Right ventricle myocardium superior (tissue), 1 donor: ENCODE data around the gene ZSWIM4. TPM values are rescaled to one million over a fixed set of nuclear protein-coding genes. Genes with fewer than 3 reads are reported as not detected.
A peak's percentile ranks its signal among the peaks of the same experiment; 100 is the strongest.

Experiments used
- ATAC-seq: fragments of 200-7000 bp; cut with Tn5 transposase; one replicate; pipeline ENCODE4 v1.9.1; 2020; ENCODE audit warnings: mild to moderate bottlenecking; ENCODE audit not compliant: poor library complexity
- DNase-seq: peaks from one replicate; pipeline ENCODE4 v3.0.0-alpha.2; 2020
- intact Hi-C: fragments of 100-400 bp; cut with DNase I; formaldehyde crosslinking; loops from one replicate; pipeline ENCODE4 v1.11.2; 2022
- total RNA-seq: library from RNA; stranded (reverse); fragmentation: NEBNext Ultra II Directional; extraction: Animal tissue kit (Norgen Biotek cat#: 25700); gene quantifications from one replicate; pipeline ENCODE4 v1.2.1, GENCODE V29; 2021
- donor health status: DM: no; HTN: yes; CAD: no; lungs with severe emphysema.

ZSWIM4 gene
- total RNA-seq, 1 donor from 2014 or later = 2.7 TPM

- intact Hi-C loops = loop anchor here (5.0 to 10.0 kb wide), 2 partner anchors 79 to 266 kb away; no protein-coding TSS in a partner anchor
- DNase-seq = no peak
- no peak for ATAC-seq
Measured at GRCh38 chr19:13860679-13861391, 65.6 kb downstream of the ZSWIM4 start.

GRCh38 chr19:13861392-13861713, 66.1 kb downstream of the ZSWIM4 start:
- DNase-seq (no peak), ATAC-seq (peak; percentile 3)
- intact Hi-C loops = loop anchor here (5.0 to 10.0 kb wide), 2 partner anchors 79 to 267 kb away; no protein-coding TSS in a partner anchor

GRCh38 chr19:13861714-13862531, 66.7 kb downstream of the ZSWIM4 start:
- peak; percentile 96 for DNase-seq
- intact Hi-C loops = loop anchor here (5.0 to 10.0 kb wide), 2 partner anchors 80 to 267 kb away; no protein-coding TSS in a partner anchor
- ATAC-seq = peak; percentile 93

- no peak for DNase-seq
- intact Hi-C loops = loop anchor here (5.0 to 10.0 kb wide), 2 partner anchors 82 to 269 kb away; no protein-coding TSS in a partner anchor
- ATAC-seq = no peak
Measured at GRCh38 chr19:13864046-13864666, 68.9 kb downstream of the ZSWIM4 start.

GRCh38 chr19:13864667-13865570, 69.7 kb downstream of the ZSWIM4 start:
- DNase-seq = no peak
- ATAC-seq = no peak
- intact Hi-C loops = loop anchor here (5.0 to 10.0 kb wide), 2 partner anchors 83 to 270 kb away; no protein-coding TSS in a partner anchor

GRCh38 chr19:13865571-13866462, 70.6 kb downstream of the ZSWIM4 start:
- ATAC-seq (no peak), DNase-seq (no peak)
- intact Hi-C loops = loop anchor here (10.0 kb wide), 1 partner anchor 271 kb away; no protein-coding TSS in a partner anchor

- intact Hi-C loops = loop anchor here (10.0 kb wide), 1 partner anchor 272 kb away; no protein-coding TSS in a partner anchor
- DNase-seq = no peak
- no peak for ATAC-seq
Measured at GRCh38 chr19:13866463-13867046, 71.3 kb downstream of the ZSWIM4 start.

- DNase-seq (no peak), ATAC-seq (no peak)
- intact Hi-C loops = loop anchor here (10.0 kb wide), 1 partner anchor 274 kb away; no protein-coding TSS in a partner anchor
Measured at GRCh38 chr19:13868663-13869062, 73.4 kb downstream of the ZSWIM4 start.

- intact Hi-C loops = loop anchor here (10.0 kb wide), 1 partner anchor 274 kb away; no protein-coding TSS in a partner anchor
- ATAC-seq (no peak), DNase-seq (no peak)
Measured at GRCh38 chr19:13869281-13869680, 74.0 kb downstream of the ZSWIM4 start.

- intact Hi-C loops = no loop called here
- ATAC-seq (no peak), DNase-seq (no peak)
Measured at GRCh38 chr19:13870873-13871272, 75.6 kb downstream of the ZSWIM4 start.

- intact Hi-C loops = no loop called here
- ATAC-seq = no peak
Measured at GRCh38 chr19:13872339-13872694, 77.1 kb downstream of the ZSWIM4 start.

GRCh38 chr19:13872695-13873389, 77.6 kb downstream of the ZSWIM4 start:
- intact Hi-C loops = no loop called here
- peak; percentile 47 for ATAC-seq
- no peak for DNase-seq

More at GRCh38 chr19:13872339-13872694, 77.1 kb downstream of the ZSWIM4 start:
- no peak for DNase-seq

GRCh38 chr19:13873834-13874515, 78.7 kb downstream of the ZSWIM4 start:
- intact Hi-C loops = no loop called here
- no peak for ATAC-seq
- DNase-seq = no peak

- DNase-seq (no peak), ATAC-seq (no peak)
- intact Hi-C loops = no loop called here
Measured at GRCh38 chr19:13875824-13876223, 80.6 kb downstream of the ZSWIM4 start.

GRCh38 chr19:13876834-13877233, 81.6 kb downstream of the ZSWIM4 start, which contains the start of gene NANOS3:
Gene NANOS3, plus strand, starts transcription at chr19:13877134. Its CDS starts 115 bp downstream, at chr19:13877249.
- ATAC-seq (no peak), DNase-seq (no peak)
- intact Hi-C loops = no loop called here

- ATAC-seq (no peak), DNase-seq (no peak)
- intact Hi-C loops = no loop called here
Measured at GRCh38 chr19:13877303-13877702, 82.1 kb downstream of the ZSWIM4 start.
